Measurements from ENCODE around the gene ACAP3. TPM values are rescaled to one million over a fixed set of nuclear protein-coding genes. Genes with fewer than 3 reads are reported as not detected.

Gene ACAP3
- total RNA-seq, 1 experiment from 2014 or later: 30.7 TPM

DNA sequence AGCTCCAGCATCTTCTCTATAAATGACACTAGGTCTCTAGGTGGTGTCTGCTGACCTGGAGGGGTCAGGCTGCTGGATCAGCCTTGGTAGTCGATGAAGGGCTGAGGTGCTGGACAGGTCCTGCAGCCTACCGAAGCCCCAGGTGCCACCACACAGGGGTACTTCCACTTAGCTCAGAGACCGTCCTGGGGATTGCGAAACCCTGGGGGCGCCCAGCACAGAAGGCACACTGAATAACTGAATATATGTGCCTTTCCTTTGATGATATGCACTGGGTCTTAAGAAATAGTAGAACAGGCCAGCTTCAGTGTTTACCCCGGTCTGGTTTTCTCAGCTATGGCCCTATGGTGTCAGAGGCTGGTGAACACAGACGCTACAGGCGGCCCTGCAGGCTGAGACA, 45.0 kb downstream of the ACAP3 start:
- CTCF ChIA-PET: no interaction called here
- POLR2A ChIA-PET: no interaction called here
- no peaks in the 10 kb centered on the region; the same call in 1 of the 2 replicates for H3K36me3 ChIP-seq (ENCODE audit: control insufficient read depth, insufficient read depth, low read length)
- no peak overlapping the region for H3K27ac ChIP-seq (ENCODE audit: low read length)
- 0 out of 2 replicates have a peak, but pooled peaks cover 3% of the 10 kb centered on the region for H3K4me1 ChIP-seq (ENCODE audit: control insufficient read depth, insufficient read depth, low read length)
- ATAC-seq (no peak), DNase-seq (ENCODE audit: low read depth, low spot score) (no peak)
- no peaks in the 10 kb centered on the region for H3K9me3 ChIP-seq (ENCODE audit: control insufficient read depth, insufficient read depth, low read depth, low read length)
- TF ChIP-seq POLR2AphosphoS5 (IDR thresholded peaks at IDR 0.05; ENCODE audit: low read depth, low read length): no peak
- TF ChIP-seq TCF7L2 (IDR thresholded peaks at IDR 0.05; ENCODE audit: low read depth, low read length): no peak
- no peak for TF ChIP-seq SIN3A (IDR thresholded peaks at IDR 0.05; ENCODE audit: borderline replicate concordance, insufficient read depth, low read depth, low read length)
- TF ChIP-seq, protein P1, sequence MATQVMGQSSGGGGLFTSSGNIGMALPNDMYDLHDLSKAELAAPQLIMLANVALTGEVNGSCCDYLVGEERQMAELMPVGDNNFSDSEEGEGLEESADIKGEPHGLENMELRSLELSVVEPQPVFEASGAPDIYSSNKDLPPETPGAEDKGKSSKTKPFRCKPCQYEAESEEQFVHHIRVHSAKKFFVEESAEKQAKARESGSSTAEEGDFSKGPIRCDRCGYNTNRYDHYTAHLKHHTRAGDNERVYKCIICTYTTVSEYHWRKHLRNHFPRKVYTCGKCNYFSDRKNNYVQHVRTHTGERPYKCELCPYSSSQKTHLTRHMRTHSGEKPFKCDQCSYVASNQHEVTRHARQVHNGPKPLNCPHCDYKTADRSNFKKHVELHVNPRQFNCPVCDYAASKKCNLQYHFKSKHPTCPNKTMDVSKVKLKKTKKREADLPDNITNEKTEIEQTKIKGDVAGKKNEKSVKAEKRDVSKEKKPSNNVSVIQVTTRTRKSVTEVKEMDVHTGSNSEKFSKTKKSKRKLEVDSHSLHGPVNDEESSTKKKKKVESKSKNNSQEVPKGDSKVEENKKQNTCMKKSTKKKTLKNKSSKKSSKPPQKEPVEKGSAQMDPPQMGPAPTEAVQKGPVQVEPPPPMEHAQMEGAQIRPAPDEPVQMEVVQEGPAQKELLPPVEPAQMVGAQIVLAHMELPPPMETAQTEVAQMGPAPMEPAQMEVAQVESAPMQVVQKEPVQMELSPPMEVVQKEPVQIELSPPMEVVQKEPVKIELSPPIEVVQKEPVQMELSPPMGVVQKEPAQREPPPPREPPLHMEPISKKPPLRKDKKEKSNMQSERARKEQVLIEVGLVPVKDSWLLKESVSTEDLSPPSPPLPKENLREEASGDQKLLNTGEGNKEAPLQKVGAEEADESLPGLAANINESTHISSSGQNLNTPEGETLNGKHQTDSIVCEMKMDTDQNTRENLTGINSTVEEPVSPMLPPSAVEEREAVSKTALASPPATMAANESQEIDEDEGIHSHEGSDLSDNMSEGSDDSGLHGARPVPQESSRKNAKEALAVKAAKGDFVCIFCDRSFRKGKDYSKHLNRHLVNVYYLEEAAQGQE (IDR thresholded peaks at IDR 0.05; ENCODE audit: insufficient read depth in 1 of 2, low read depth in 2 of 2, low read length in 1 of 2): no peak
- TF ChIP-seq, protein P2, sequence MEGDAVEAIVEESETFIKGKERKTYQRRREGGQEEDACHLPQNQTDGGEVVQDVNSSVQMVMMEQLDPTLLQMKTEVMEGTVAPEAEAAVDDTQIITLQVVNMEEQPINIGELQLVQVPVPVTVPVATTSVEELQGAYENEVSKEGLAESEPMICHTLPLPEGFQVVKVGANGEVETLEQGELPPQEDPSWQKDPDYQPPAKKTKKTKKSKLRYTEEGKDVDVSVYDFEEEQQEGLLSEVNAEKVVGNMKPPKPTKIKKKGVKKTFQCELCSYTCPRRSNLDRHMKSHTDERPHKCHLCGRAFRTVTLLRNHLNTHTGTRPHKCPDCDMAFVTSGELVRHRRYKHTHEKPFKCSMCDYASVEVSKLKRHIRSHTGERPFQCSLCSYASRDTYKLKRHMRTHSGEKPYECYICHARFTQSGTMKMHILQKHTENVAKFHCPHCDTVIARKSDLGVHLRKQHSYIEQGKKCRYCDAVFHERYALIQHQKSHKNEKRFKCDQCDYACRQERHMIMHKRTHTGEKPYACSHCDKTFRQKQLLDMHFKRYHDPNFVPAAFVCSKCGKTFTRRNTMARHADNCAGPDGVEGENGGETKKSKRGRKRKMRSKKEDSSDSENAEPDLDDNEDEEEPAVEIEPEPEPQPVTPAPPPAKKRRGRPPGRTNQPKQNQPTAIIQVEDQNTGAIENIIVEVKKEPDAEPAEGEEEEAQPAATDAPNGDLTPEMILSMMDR (IDR thresholded peaks at IDR 0.05): no peak
- no peaks in the 10 kb centered on the region for H3K27me3 ChIP-seq (ENCODE audit: control insufficient read depth, insufficient read depth, low read length)
- intact Hi-C loops (cut with micrococcal nuclease; ENCODE audit: unreplicated experiment): no loop called here
- no peak overlapping the region for H3K4me3 ChIP-seq (ENCODE audit: low read depth in 2 of 2, low read length in 2 of 2)
- no TSS peak for BruUV-seq (replicated peaks)
- in situ Hi-C loops (cut with HindIII; ENCODE audit: low pct_unique_long_range_greater_than_20kb, low sequenced_read_pairs): no loop called here

DNA sequence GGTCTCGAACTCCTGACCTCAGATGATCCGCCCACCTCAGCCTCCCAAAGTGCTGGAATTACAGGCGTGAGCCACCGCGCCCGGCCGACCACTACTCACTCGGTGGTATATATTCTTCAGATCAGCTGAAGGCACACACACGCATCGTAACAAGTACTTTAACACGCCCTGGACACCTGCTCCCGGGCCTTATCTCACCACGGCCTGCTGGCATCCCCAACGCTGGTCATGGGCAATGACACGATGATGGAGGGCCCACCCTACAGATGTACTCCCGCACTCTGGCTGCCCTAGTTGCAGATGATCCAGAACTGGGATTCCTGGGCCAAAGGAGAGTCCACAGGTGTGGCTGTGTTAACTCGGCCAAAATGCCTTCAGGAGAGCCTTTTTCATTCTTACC, 45.7 kb downstream of the ACAP3 start:
- ChIA-PET POLR2A (no interaction called here), CTCF (no interaction called here)
- TF ChIP-seq TCF7L2 (IDR thresholded peaks at IDR 0.05; ENCODE audit: low read depth, low read length) (no peak), SIN3A (IDR thresholded peaks at IDR 0.05; ENCODE audit: borderline replicate concordance, insufficient read depth, low read depth, low read length) (no peak), POLR2AphosphoS5 (IDR thresholded peaks at IDR 0.05; ENCODE audit: low read depth, low read length) (no peak)
- TF ChIP-seq, protein P2 (IDR thresholded peaks at IDR 0.05): no peak
- TF ChIP-seq, protein P1 (IDR thresholded peaks at IDR 0.05; ENCODE audit: insufficient read depth in 1 of 2, low read depth in 2 of 2, low read length in 1 of 2): no peak
- intact Hi-C loops (cut with micrococcal nuclease; ENCODE audit: unreplicated experiment) (no loop called here), in situ Hi-C loops (cut with HindIII; ENCODE audit: low pct_unique_long_range_greater_than_20kb, low sequenced_read_pairs) (no loop called here)
- H3K4me1 ChIP-seq (ENCODE audit: control insufficient read depth, insufficient read depth, low read length): 0 out of 2 replicates have a peak, but pooled peaks cover 3% of the 10 kb centered on the region
- no peak for ATAC-seq
- no peaks in the 10 kb centered on the region; the same call in 1 of the 2 replicates for H3K36me3 ChIP-seq (ENCODE audit: control insufficient read depth, insufficient read depth, low read length)
- no peak overlapping the region for H3K27ac ChIP-seq (ENCODE audit: low read length)
- no peak for DNase-seq (ENCODE audit: low read depth, low spot score)
- no peak overlapping the region for H3K4me3 ChIP-seq (ENCODE audit: low read depth in 2 of 2, low read length in 2 of 2)
- H3K27me3 ChIP-seq (ENCODE audit: control insufficient read depth, insufficient read depth, low read length): no peaks in the 10 kb centered on the region
- H3K9me3 ChIP-seq (ENCODE audit: control insufficient read depth, insufficient read depth, low read depth, low read length): no peaks in the 10 kb centered on the region
- no TSS peak for BruUV-seq (replicated peaks)

Measured in Panc1 (cell line).